GM12865 (cell line): ENCODE measurements around the gene GDF15.

Source experiments
- DNase-seq: peaks from one replicate; pipeline ENCODE4 v3.0.0; 2010; ENCODE audit warnings: low read depth
- H3K4me3 ChIP-seq: 2 replicates; pipeline ENCODE4 v1.5.1; 2011; ENCODE audit warnings: mild to moderate bottlenecking, low read depth, low read length, control low read depth
- TF ChIP-seq, protein P1 (sequence below): IDR thresholded peaks from 2 replicates; pipeline ENCODE4 v1.5.1; 2011; ENCODE audit warnings: low read length, control low read depth, low read depth, inconsistent platforms; ENCODE audit not compliant: insufficient read depth; ENCODE audit errors: missing control alignments

Gene GDF15, protein sequence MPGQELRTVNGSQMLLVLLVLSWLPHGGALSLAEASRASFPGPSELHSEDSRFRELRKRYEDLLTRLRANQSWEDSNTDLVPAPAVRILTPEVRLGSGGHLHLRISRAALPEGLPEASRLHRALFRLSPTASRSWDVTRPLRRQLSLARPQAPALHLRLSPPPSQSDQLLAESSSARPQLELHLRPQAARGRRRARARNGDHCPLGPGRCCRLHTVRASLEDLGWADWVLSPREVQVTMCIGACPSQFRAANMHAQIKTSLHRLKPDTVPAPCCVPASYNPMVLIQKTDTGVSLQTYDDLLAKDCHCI

DNA sequence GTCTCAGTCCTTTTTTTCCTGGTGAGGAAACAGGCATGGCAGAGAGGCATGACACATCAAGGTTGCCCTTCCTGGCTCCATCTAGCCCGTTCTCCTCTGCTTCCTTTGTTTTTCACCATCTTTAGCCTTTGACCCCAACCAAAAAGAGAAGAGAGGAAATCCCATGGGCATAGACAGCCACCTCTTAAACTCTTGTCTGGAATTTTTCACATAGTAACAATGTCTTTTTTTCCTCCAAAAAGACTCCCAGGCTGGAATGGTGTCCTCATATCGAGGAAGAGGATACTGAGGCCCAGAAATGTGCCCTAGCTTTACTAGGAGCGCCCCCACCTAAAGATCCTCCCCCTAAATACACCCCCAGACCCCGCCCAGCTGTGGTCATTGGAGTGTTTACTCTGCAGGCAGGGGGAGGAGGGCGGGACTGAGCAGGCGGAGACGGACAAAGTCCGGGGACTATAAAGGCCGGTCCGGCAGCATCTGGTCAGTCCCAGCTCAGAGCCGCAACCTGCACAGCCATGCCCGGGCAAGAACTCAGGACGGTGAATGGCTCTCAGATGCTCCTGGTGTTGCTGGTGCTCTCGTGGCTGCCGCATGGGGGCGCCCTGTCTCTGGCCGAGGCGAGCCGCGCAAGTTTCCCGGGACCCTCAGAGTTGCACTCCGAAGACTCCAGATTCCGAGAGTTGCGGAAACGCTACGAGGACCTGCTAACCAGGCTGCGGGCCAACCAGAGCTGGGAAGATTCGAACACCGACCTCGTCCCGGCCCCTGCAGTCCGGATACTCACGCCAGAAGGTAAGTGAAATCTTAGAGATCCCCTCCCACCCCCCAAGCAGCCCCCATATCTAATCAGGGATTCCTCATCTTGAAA, at the start of gene GDF15:
GDF15 (plus strand) TSS at position 484 of the 868 bp plus-strand sequence; CDS start at position 516, 32 bp downstream.
- H3K4me3 ChIP-seq, result peak within 1 kb of the TSS; percentile 44
- DNase-seq, result peak; percentile 52
- TF ChIP-seq, protein P1, sequence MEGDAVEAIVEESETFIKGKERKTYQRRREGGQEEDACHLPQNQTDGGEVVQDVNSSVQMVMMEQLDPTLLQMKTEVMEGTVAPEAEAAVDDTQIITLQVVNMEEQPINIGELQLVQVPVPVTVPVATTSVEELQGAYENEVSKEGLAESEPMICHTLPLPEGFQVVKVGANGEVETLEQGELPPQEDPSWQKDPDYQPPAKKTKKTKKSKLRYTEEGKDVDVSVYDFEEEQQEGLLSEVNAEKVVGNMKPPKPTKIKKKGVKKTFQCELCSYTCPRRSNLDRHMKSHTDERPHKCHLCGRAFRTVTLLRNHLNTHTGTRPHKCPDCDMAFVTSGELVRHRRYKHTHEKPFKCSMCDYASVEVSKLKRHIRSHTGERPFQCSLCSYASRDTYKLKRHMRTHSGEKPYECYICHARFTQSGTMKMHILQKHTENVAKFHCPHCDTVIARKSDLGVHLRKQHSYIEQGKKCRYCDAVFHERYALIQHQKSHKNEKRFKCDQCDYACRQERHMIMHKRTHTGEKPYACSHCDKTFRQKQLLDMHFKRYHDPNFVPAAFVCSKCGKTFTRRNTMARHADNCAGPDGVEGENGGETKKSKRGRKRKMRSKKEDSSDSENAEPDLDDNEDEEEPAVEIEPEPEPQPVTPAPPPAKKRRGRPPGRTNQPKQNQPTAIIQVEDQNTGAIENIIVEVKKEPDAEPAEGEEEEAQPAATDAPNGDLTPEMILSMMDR, result peak; percentile 71

DNA sequence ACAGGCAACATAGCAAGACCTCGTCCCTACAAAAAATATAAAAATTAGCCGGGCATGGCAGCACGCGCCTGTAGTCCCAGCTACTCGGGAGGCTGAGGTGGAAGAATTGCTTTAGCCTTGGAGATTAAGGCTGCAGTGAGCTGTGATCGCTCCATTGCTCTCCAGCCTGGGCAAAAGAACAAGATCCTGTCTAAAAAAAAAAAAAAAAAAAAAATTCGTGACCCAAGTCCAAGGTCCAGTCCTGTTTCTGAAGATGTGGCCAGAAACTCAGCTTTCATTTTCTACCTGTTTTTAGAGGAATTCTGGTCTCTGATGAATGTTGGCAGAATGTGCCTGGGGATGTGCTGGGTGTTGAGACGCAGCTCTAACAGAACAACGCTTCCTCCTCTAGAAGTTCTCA, 47.4 kb upstream of the GDF15 start:
- TF ChIP-seq, protein P1, result no peak
- H3K4me3 ChIP-seq, result no peak overlapping the region
- no peak for DNase-seq

DNA sequence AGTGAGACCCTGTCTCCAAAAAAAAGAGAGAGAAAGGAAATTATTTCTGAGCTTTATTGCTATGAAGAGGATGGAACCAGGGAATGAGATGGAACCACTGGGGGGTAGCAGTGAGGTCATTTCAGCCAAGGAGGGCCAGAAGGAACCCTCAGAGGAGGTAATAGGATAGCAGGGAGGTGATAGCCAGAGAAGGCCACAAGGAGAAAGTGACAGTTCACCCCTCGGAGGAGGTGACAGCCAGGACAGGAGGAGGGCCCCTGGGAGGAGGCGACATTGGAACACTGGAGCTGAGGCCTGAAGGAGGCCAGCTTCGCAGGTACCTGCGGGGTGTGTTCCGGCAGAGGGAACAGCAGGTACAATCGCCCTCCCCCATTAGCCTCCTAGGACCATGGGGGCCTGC, 46.2 kb upstream of the GDF15 start:
- peak overlapping the region; percentile 88 for H3K4me3 ChIP-seq
- TF ChIP-seq, protein P1, result peak; percentile 27
- peak; percentile 41 for DNase-seq

DNA sequence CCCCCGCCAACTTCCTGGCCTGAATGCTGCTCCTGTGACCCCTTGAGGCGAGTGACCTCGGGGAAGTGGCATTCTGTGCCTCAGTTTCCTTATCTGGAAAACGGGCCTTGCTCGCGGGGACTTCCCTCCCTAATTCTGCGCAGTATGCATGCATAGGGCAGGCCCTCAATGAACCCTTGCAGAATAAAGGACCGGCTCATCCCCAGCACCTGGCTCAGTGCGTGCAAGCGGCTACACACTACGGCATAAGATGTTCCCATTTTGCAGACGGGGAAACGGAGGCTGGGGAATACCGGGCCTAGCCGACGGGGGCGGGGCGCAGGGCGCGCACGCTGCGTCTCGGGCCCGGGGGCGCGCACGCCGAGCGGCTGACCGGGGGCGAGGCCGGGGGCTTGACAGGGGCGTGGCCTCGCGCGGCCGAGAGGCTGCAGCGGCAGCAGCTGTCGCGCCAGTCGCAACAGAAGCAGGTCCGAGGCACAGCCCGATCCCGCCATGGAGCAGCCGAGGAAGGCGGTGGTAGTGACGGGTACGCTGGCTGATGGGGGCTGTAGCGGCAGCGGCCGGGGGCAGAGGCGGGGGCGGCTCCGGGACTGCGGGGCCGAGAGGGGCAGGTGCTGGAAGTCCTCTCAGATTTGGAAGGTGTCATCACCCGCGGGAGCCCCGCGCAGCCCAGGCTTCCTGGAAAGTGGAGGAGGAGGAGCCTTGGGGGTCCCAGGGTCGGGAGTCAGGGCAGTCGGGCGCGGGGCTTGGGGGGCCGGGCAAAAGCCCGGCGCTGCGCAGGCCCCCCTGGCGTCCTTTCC, 45.6 kb upstream of the GDF15 start, which contains the start of gene PGPEP1:
PGPEP1 (plus strand) TSS at position 409 of the 800 bp plus-strand sequence; CDS start at position 493, 84 bp downstream.
- peak within 1 kb of the TSS; percentile 88 for H3K4me3 ChIP-seq
- TF ChIP-seq, protein P1, result no peak
- DNase-seq, result peak; percentile 80

DNA sequence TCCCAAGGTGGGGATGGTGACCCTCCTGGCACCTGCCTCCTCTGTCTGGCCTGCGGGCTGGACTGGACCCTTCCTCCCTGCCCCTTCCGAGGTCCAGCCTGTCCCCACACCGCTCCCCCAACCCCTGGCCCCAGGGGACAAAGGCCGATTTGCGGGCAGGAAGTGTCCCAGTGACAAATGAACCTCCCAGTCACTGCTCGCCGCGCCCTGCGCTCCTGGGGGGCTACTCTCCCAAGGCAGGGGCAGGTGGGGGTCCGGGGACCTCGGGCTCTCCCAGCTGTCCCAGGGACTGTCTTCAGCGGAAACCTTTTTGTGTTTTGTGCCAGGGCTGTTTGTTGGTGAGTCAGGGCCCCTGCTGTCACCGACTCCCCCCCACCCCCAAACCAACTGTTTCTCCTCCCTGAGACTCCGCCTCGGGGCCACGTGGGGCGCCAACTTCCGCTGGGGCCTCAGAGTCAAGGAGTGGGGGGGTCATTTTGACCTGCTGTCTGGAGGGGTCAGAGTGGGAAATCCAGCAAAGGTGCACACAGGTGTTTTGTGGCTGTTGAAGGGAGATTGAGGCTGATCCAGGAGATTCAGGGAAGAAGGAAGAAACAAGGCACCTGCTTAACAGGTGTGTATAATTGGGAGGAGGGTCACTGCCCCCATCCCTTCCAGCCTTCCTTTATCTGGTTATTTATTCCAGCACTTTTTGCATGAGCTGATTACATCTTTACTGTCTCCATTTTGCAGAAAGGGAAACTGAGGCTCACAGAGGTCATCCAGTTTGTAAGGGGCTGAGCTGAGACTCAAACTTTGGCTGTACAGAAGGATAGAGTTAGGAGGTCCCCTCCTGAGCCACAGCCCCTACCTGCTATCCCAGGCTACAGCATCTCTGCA, 44.7 kb upstream of the GDF15 start:
- TF ChIP-seq, protein P1, result no peak
- DNase-seq, result peak; percentile 80

More for the DNA sequence above, 44.7 kb upstream of the GDF15 start:
- peak overlapping the region; percentile 88 for H3K4me3 ChIP-seq
